ENCODE results near the gene PKIG. TPM values are rescaled to one million over a fixed set of nuclear protein-coding genes. Genes with fewer than 3 reads are reported as not detected.

The PKIG gene
- total and polyA plus RNA-seq, 2 experiments from 2014 or later = 47.6 to 51.9 TPM

GRCh38 chr20:44633872-44634600 is 51.7 kb downstream of the PKIG start:
- H3K36me3 ChIP-seq (replicated peaks; ENCODE audit: insufficient read depth, low read depth) = no peaks in the 10 kb centered on the region
- WGBS (ENCODE audit: low lambda C conversion rate, missing lambda C conversion rate) = 88% methylated on average over 18 of the region's 18 CpGs
- no peaks in the 10 kb centered on the region for H4K20me1 ChIP-seq (ENCODE audit: insufficient read depth, poor library complexity, severe bottlenecking)
- no peaks in the 10 kb centered on the region for H3K4me1 ChIP-seq (ENCODE audit: insufficient read depth)
- no peaks in the 10 kb centered on the region for H3K9me3 ChIP-seq (ENCODE audit: low read depth)
- no peaks in the 10 kb centered on the region for H3K79me2 ChIP-seq
- TF ChIP-seq EZH2phosphoT487 (IDR thresholded peaks at IDR 0.05; ENCODE audit: low read depth, severe bottlenecking, unreplicated experiment) = no peak
- H2AFZ ChIP-seq = no peak overlapping the region
- H3K27ac ChIP-seq = no peak overlapping the region
- no peaks in the 10 kb centered on the region for H3K27me3 ChIP-seq
- H3K4me3 ChIP-seq = no peak overlapping the region
- DNase-seq (ENCODE audit: low spot score) = no peak
- H3K4me2 ChIP-seq = no peak overlapping the region
- no peaks in the 10 kb centered on the region for H3K9me2 ChIP-seq (replicated peaks; ENCODE audit: insufficient read depth)

DNA sequence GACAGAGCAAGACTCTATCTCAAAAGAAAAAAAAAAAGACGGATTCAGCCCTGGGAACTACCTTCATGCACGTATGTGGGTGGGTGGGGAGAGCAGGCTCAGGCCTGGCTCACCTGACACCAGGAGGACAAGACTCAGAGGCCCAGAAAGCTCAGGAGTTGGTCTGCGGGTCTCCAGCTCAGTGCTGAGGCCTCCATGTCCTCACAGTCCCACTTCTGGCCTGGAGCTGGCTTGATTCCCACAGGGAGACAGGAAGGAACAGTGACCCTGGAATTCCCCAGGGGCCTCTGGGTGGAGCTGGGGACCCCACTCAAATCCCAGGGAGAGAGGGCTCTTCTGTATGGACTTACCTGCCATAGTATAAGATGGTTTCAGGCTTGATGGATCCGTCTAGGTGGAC is 53.5 kb downstream of the PKIG start:
- no peaks in the 10 kb centered on the region for H3K79me2 ChIP-seq
- no peak overlapping the region for H3K27ac ChIP-seq
- 87% methylated on average over 4 of the region's 4 CpGs for WGBS (ENCODE audit: low lambda C conversion rate, missing lambda C conversion rate)

DNA sequence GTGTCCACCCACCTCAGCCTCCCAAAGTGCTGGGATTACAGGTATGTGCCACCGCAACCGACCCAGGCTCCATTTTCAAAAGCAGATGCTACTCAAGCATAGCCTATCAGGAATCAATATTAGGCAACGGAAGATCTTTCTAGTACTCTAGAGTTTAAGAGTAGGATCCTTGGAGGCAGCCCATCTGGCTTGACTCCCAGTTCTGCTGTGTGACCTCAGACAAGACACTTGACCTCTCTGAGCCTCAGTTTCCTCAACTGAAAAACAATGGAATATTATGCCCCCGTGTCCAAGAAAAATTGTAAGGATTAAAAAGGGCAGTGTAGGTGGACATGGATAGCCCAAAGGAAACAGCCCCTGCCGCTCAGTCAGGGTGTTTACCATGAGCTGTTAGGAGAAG is 54.7 kb downstream of the PKIG start:
- H3K9me3 ChIP-seq (ENCODE audit: low read depth) = no peaks in the 10 kb centered on the region
- H3K4me2 ChIP-seq = no peak overlapping the region
- no peaks in the 10 kb centered on the region for H3K27me3 ChIP-seq
- H4K20me1 ChIP-seq (ENCODE audit: insufficient read depth, poor library complexity, severe bottlenecking) = no peaks in the 10 kb centered on the region
- no peak overlapping the region for H3K27ac ChIP-seq
- TF ChIP-seq EZH2 (IDR thresholded peaks at IDR 0.05; ENCODE audit: borderline replicate concordance) (no peak), CTCF (IDR thresholded peaks at IDR 0.05; ENCODE audit: poor library complexity) (no peak), EZH2phosphoT487 (IDR thresholded peaks at IDR 0.05; ENCODE audit: low read depth, severe bottlenecking, unreplicated experiment) (no peak)
- H3K9me2 ChIP-seq (replicated peaks; ENCODE audit: insufficient read depth) = no peaks in the 10 kb centered on the region
- H3K4me1 ChIP-seq (ENCODE audit: insufficient read depth) = peaks cover 6% of the 10 kb centered on the region
- 97% methylated on average over 5 of the region's 5 CpGs for WGBS (ENCODE audit: low lambda C conversion rate, missing lambda C conversion rate)
- no peak overlapping the region for H2AFZ ChIP-seq
- DNase-seq (ENCODE audit: low spot score) = no peak
- no peaks in the 10 kb centered on the region for H3K79me2 ChIP-seq
- H3K4me3 ChIP-seq = no peak overlapping the region
- H3K36me3 ChIP-seq (replicated peaks; ENCODE audit: insufficient read depth, low read depth) = no peaks in the 10 kb centered on the region

More for the DNA sequence above, 53.5 kb downstream of the PKIG start:
- DNase-seq (ENCODE audit: low spot score) = no peak
- TF ChIP-seq EZH2 (IDR thresholded peaks at IDR 0.05; ENCODE audit: borderline replicate concordance) (no peak), EZH2phosphoT487 (IDR thresholded peaks at IDR 0.05; ENCODE audit: low read depth, severe bottlenecking, unreplicated experiment) (no peak)
- Histone ChIP-seq H3K4me1 (ENCODE audit: insufficient read depth) (no peaks in the 10 kb centered on the region), H2AFZ (no peak overlapping the region), H3K9me2 (replicated peaks; ENCODE audit: insufficient read depth) (no peaks in the 10 kb centered on the region), H3K9me3 (ENCODE audit: low read depth) (no peaks in the 10 kb centered on the region), H4K20me1 (ENCODE audit: insufficient read depth, poor library complexity, severe bottlenecking) (no peaks in the 10 kb centered on the region), H3K4me3 (no peak overlapping the region), H3K36me3 (replicated peaks; ENCODE audit: insufficient read depth, low read depth) (no peaks in the 10 kb centered on the region), H3K27me3 (no peaks in the 10 kb centered on the region), H3K4me2 (no peak overlapping the region)

- TF ChIP-seq EZH2 (IDR thresholded peaks at IDR 0.05; ENCODE audit: borderline replicate concordance) (no peak), EZH2phosphoT487 (IDR thresholded peaks at IDR 0.05; ENCODE audit: low read depth, severe bottlenecking, unreplicated experiment) (no peak), CTCF (IDR thresholded peaks at IDR 0.05; ENCODE audit: poor library complexity) (no peak)
- no peaks in the 10 kb centered on the region for H3K9me2 ChIP-seq (replicated peaks; ENCODE audit: insufficient read depth)
- 83% methylated on average over 11 of the region's 11 CpGs for WGBS (ENCODE audit: low lambda C conversion rate, missing lambda C conversion rate)
Measured at GRCh38 chr20:44637522-44638372, 55.4 kb downstream of the PKIG start.

More at GRCh38 chr20:44637522-44638372, 55.4 kb downstream of the PKIG start:
- Histone ChIP-seq H3K9me3 (ENCODE audit: low read depth) (no peaks in the 10 kb centered on the region), H3K36me3 (replicated peaks; ENCODE audit: insufficient read depth, low read depth) (no peaks in the 10 kb centered on the region), H3K27me3 (no peaks in the 10 kb centered on the region), H3K4me1 (ENCODE audit: insufficient read depth) (peaks cover 13% of the 10 kb centered on the region), H3K27ac (no peak overlapping the region), H3K4me3 (no peak overlapping the region), H3K79me2 (no peaks in the 10 kb centered on the region), H3K4me2 (no peak overlapping the region), H2AFZ (no peak overlapping the region), H4K20me1 (ENCODE audit: insufficient read depth, poor library complexity, severe bottlenecking) (no peaks in the 10 kb centered on the region)
- DNase-seq (ENCODE audit: low spot score) = no peak
